ENCODE results near the gene MAGEH1.
A peak's percentile ranks its signal among the peaks of the same experiment; 100 is the strongest.

MAGEH1 gene

GRCh38 chrX:55480390-55481062, 28.6 kb downstream of the MAGEH1 start:
- no peak for TF ChIP-seq JUND (IDR thresholded peaks at IDR 0.05; ENCODE audit: low read depth)
- DNase-seq (ENCODE audit: low read depth in 1 of 2, low spot score in 1 of 2) = no peak
- in situ Hi-C loops (cut with HindIII; ENCODE audit: low pct_unique_long_range_greater_than_20kb, low sequenced_read_pairs) = no loop called here

DNA sequence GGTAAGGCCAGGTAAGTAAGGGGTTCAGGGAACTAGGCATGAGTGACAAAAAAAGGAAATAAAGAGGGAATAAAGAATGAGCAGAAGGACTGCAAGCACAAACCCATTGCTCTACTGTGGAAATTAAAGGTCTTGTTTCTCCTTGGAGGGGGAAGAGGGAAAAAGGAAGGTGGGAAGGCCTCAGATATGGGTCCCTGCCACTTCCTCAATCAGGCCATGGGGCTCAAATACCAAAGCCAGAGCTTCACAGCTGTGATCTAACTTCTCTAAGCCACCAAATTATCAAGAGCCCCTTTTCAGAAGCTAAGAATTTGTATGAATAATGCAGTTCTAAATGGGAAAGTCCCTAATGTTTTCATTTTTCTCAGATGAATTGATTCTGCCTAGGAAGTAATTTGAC, 33.0 kb downstream of the MAGEH1 start:
- no peak for TF ChIP-seq JUND (IDR thresholded peaks at IDR 0.05; ENCODE audit: low read depth)
- DNase-seq (ENCODE audit: low read depth in 1 of 2, low spot score in 1 of 2) = no peak
- in situ Hi-C loops (cut with HindIII; ENCODE audit: low pct_unique_long_range_greater_than_20kb, low sequenced_read_pairs) = no loop called here

DNA sequence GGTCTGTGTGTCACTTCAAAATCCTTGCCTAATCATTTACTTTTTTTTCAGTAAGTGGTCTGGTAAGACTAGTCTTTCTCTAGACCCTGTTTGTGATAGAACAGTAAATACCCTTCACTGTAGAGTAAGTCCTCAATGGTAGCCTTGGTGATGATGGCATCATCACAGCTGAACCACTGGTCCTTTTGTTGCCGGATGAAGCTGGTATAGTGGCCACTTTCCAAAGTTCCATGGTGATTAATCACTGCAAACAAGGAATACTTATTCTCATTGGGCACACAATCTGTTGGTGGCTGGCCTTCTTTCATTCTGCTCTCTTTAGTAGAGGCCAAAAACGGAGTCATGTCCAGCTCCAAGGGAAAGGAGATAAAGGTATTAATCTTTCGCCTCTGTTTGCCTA, 34.8 kb downstream of the MAGEH1 start:
- in situ Hi-C loops (cut with HindIII; ENCODE audit: low pct_unique_long_range_greater_than_20kb, low sequenced_read_pairs) = no loop called here
- no peak for TF ChIP-seq JUND (IDR thresholded peaks at IDR 0.05; ENCODE audit: low read depth)
- no peak for DNase-seq (ENCODE audit: low read depth in 1 of 2, low spot score in 1 of 2)

- no peak for DNase-seq (ENCODE audit: low read depth in 1 of 2, low spot score in 1 of 2)
- TF ChIP-seq JUND (IDR thresholded peaks at IDR 0.05; ENCODE audit: low read depth) = no peak
- in situ Hi-C loops (cut with HindIII; ENCODE audit: low pct_unique_long_range_greater_than_20kb, low sequenced_read_pairs) = no loop called here
Measured at GRCh38 chrX:55487143-55487542, 35.2 kb downstream of the MAGEH1 start.

DNA sequence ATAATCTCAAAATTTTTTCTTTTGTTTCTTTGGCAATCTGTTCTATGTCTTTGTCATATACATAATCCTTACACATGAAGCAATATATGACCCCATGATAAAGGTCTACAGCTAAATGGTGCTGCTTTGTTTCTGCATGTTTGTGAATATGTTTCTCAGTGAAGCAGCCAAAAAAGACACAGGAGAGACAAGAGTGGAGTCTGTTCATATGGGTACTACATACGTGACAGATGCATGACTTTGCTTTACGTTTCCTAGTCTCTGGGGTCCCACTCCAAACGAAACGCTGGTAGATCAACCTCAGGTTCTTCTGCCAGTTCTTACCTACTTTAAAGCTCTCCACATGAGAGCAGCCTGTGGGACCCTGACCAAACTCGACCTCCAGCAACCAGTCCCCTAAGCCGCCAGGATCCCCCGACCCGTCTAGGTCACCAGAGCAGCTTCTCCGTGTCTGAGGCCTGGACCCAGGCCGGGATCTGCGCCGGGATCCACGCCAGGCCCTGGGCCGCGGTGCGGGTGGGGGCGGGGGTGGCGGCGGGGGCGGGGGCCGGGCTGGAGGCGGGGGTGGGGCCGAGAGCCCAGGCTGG, 36.2 kb downstream of the MAGEH1 start:
- in situ Hi-C loops (cut with HindIII; ENCODE audit: low pct_unique_long_range_greater_than_20kb, low sequenced_read_pairs) = no loop called here
- DNase-seq (ENCODE audit: low read depth in 1 of 2, low spot score in 1 of 2) = no peak

DNA sequence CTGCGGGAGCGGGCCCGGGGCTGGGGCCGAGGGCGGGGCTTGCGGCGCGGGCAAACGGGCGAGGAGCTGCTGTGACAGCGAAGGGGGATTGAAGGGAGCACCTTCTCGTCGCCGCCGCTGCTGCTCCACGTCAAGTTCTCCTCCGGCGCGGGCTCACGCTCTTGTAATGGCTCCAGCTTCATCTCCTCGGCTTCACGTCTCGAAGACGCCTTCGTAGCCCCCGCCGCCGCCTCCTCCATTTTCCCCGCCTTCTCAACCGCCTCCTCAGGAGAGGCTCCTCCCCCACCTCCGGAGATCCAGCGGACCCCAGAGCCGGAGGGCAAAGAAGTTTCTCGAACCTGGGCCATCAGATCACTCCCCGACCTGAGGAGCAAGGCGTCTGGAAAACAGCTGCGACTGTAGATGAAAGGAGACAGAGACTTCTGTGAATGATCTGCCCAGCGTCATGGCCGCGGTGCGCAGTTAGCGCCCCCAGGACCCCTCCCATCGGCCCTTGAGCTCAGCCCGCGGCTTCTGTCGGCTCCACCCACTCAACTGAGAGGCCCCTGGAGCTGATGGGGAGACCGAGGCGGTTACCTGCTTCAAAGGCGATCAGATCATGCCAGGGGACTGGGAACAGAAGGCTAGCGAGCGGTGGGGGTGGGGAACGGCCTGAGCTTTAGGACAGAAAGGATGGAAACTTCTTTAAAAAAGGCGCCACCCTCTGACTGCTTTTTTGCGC, 36.8 kb downstream of the MAGEH1 start:
- in situ Hi-C loops (cut with HindIII; ENCODE audit: low pct_unique_long_range_greater_than_20kb, low sequenced_read_pairs) = no loop called here
- TF ChIP-seq JUND (IDR thresholded peaks at IDR 0.05; ENCODE audit: low read depth) = no peak
- peak; percentile 33 to 63 for DNase-seq (ENCODE audit: low read depth in 1 of 2, low spot score in 1 of 2)

More for the DNA sequence above, 36.2 kb downstream of the MAGEH1 start:
- no peak for TF ChIP-seq JUND (IDR thresholded peaks at IDR 0.05; ENCODE audit: low read depth)

GRCh38 chrX:55489314-55490009, 37.5 kb downstream of the MAGEH1 start, which contains the start of gene USP51:
Gene USP51 (minus strand): TSS chrX:55489848. CDS start chrX:55488939, 909 bp downstream.
- no peak for TF ChIP-seq JUND (IDR thresholded peaks at IDR 0.05; ENCODE audit: low read depth)
- DNase-seq (ENCODE audit: low read depth in 1 of 2, low spot score in 1 of 2) = peak in 1 of 2 experiments; percentile 15
- in situ Hi-C loops (cut with HindIII; ENCODE audit: low pct_unique_long_range_greater_than_20kb, low sequenced_read_pairs) = no loop called here

DNA sequence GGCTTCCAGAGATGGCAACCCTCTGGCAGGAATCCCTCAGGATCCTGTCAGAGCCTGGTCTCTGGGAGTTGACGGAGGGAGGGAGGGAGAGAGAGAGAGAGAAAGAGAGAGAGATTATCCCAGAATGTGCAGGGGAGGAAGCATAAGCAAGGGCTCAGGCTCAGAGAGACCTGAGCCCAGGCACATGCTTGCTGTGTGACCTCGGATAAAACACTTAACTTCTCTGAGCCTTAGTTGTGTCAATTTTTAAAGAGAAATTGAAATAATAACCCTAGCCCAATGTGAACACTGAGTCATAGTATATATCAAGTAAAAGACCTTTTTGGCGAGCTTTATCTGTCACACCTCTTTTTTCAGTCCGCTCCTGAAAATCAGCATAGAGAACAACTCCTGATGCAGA, 38.2 kb downstream of the MAGEH1 start:
- no peak for DNase-seq (ENCODE audit: low read depth in 1 of 2, low spot score in 1 of 2)
- TF ChIP-seq JUND (IDR thresholded peaks at IDR 0.05; ENCODE audit: low read depth) = no peak
- in situ Hi-C loops (cut with HindIII; ENCODE audit: low pct_unique_long_range_greater_than_20kb, low sequenced_read_pairs) = no loop called here

DNA sequence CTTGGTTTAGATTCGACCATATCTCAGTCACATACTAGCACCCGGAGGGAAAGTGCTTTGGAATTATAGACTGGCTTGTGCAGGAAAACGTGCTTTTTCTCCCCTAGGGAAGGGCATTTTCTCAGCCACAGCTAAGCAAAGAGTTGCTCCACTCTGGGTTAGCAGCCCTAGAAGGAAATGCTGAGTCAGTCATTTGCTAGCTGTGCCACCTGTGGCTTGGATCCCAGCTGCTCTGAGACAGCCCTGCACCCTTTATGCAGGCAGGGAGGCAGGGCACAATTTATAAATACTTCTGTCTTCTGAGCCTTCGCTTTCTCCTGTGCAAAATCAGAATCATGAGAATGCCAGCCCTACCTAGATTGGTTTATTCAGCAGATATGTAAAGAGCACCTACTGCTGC, 39.0 kb downstream of the MAGEH1 start:
- no peak for TF ChIP-seq JUND (IDR thresholded peaks at IDR 0.05; ENCODE audit: low read depth)
- DNase-seq (ENCODE audit: low read depth in 1 of 2, low spot score in 1 of 2) = no peak
- in situ Hi-C loops (cut with HindIII; ENCODE audit: low pct_unique_long_range_greater_than_20kb, low sequenced_read_pairs) = no loop called here
